Osteoblast (primary cell): ENCODE measurements around the gene CEP131. TPM values are rescaled to one million over a fixed set of nuclear protein-coding genes. Genes with fewer than 3 reads are reported as not detected.

Experiments used
- DNase-seq: peaks from one replicate; pipeline ENCODE4 v3.0.0; 2011; ENCODE audit warnings: low spot score, mixed read lengths; ENCODE audit not compliant: insufficient read length; ENCODE audit errors: missing footprints
- H2AFZ ChIP-seq: 2 replicates; pipeline ENCODE4 v1.6.0; 2011; ENCODE audit warnings: mild to moderate bottlenecking, low read length
- H3K27ac ChIP-seq: 2 replicates; pipeline ENCODE4 v1.5.1; 2011; ENCODE audit warnings: mild to moderate bottlenecking, low read depth, low read length, moderate library complexity
- H3K27me3 ChIP-seq: 2 replicates; pipeline ENCODE4 v1.6.0; 2012; ENCODE audit warnings: mild to moderate bottlenecking, control low read depth, inconsistent platforms, low read length, moderate library complexity; ENCODE audit not compliant: insufficient read depth
- H3K36me3 ChIP-seq: 2 replicates; pipeline ENCODE4 v1.5.1; 2011; ENCODE audit warnings: mild to moderate bottlenecking, low read length, control low read depth, moderate library complexity; ENCODE audit not compliant: insufficient read depth
- H3K4me1 ChIP-seq: 2 replicates; pipeline ENCODE4 v1.5.1; 2011; ENCODE audit warnings: mild to moderate bottlenecking, low read length, control low read depth, moderate library complexity; ENCODE audit not compliant: insufficient read depth
- H3K4me2 ChIP-seq: 2 replicates; pipeline ENCODE4 v1.6.0; 2011; ENCODE audit warnings: mild to moderate bottlenecking, low read length; ENCODE audit not compliant: insufficient read depth
- H3K4me3 ChIP-seq: fragments of 200-600 bp; sonication (generic); 3 replicates; pipeline ENCODE4 v1.5.1; 2012; ENCODE audit warnings: mild to moderate bottlenecking, low read length, inconsistent platforms; ENCODE audit not compliant: insufficient read depth
- H3K79me2 ChIP-seq: 2 replicates; pipeline ENCODE4 v1.6.0; 2012; ENCODE audit warnings: mild to moderate bottlenecking, low read length, control low read depth, inconsistent platforms; ENCODE audit not compliant: insufficient read depth
- H3K9me3 ChIP-seq: 2 replicates; pipeline ENCODE4 v1.5.1; 2011; ENCODE audit warnings: low read depth, low read length, control low read depth
- H4K20me1 ChIP-seq: 2 replicates; pipeline ENCODE4 v1.6.0; 2012; ENCODE audit warnings: mild to moderate bottlenecking, low read length, control low read depth; ENCODE audit not compliant: insufficient read depth
- CTCF ChIP-seq: IDR thresholded peaks from 2 replicates; pipeline ENCODE4 v1.5.1; 2011; ENCODE audit warnings: mild to moderate bottlenecking, low read depth, low read length, moderate library complexity; ENCODE audit errors: extremely low read depth
- total RNA-seq: library from RNA; depleted of rRNA; stranded (reverse); fragments of >200 nt; gene quantifications from 2 replicates; pipeline ENCODE4 v1.2.3, GENCODE V29; 2012

Gene CEP131
- 7.7 and 8.7 TPM in 2 replicates for total RNA-seq

- H3K27ac ChIP-seq: peak within 1 kb of the TSS; percentile 23
- TF ChIP-seq CTCF: no peak
- peak within 1 kb of the TSS; percentile 94 for H2AFZ ChIP-seq
- peaks cover 11% of the 10 kb centered on the region for H3K79me2 ChIP-seq
- no peaks in the 10 kb centered on the region for H3K9me3 ChIP-seq
- peak within 1 kb of the TSS; percentile 87 for H3K4me3 ChIP-seq
- H4K20me1 ChIP-seq: peaks cover 3% of the 10 kb centered on the region
- peaks cover 9% of the 10 kb centered on the region for H3K4me1 ChIP-seq
- no peaks in the 10 kb centered on the region for H3K36me3 ChIP-seq
- H3K4me2 ChIP-seq: peak within 1 kb of the TSS; percentile 90
- no peaks in the 10 kb centered on the region for H3K27me3 ChIP-seq
- DNase-seq: peak; percentile 100
Measured at GRCh38 chr17:81222906-81223761, at the start of gene CEP131. Gene CEP131 (minus strand): TSS chr17:81222965. CDS start chr17:81220056, 2,909 bp downstream.

DNA sequence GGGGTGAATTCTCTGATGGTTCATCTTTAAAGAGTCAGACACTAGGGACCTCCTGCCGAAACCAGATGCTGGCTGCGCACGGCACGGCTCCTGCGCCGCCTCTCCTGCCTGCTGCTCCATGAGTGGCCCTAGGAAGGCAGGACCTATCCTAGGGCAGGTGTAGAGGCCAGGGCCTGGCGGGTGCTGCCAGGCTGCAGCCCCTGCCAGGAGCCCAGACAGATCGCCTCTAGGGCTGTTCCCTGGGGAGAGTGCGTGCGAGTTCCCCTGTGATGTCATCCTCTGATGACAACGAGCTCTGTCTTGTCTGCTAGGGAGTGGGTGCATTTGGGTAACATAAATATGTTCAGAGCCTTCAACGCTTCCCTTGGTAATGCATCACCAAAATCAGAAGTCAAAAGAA is 48.5 kb upstream of the CEP131 start:
- H4K20me1 ChIP-seq: peaks cover 6% of the 10 kb centered on the region
- DNase-seq: no peak
- H2AFZ ChIP-seq: no peak overlapping the region
- no peak overlapping the region for H3K4me3 ChIP-seq
- no peak for TF ChIP-seq CTCF
- H3K36me3 ChIP-seq: peaks cover 57% of the 10 kb centered on the region
- no peaks in the 10 kb centered on the region for H3K9me3 ChIP-seq
- no peak overlapping the region for H3K4me2 ChIP-seq
- no peaks in the 10 kb centered on the region for H3K4me1 ChIP-seq
- no peaks in the 10 kb centered on the region for H3K79me2 ChIP-seq
- H3K27me3 ChIP-seq: no peaks in the 10 kb centered on the region
- no peak overlapping the region for H3K27ac ChIP-seq

DNA sequence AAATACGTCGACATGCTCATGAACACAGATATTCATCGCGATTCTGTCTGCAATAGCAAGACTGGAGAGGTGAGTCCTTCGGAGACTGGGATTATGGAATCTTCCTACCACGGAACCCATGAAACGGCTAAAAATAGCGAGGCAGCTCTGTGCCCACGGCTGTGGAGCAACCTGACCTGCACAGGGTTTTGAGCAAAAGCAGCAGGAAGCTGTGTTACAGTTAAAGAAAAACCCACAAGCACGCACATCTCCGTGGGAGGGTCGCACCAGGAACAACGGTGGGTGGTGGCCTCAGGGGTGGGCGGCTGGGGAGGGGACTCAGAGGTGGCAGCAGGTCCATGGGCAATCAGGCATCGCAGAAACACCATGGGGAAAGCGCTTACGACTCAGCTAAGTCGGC is 47.5 kb upstream of the CEP131 start:
- Histone ChIP-seq H3K27me3 (no peaks in the 10 kb centered on the region), H3K27ac (no peak overlapping the region), H3K4me1 (no peaks in the 10 kb centered on the region), H3K4me3 (no peak overlapping the region), H3K36me3 (peaks cover 59% of the 10 kb centered on the region), H4K20me1 (peaks cover 14% of the 10 kb centered on the region), H2AFZ (no peak overlapping the region), H3K79me2 (peaks cover 4% of the 10 kb centered on the region), H3K9me3 (no peaks in the 10 kb centered on the region), H3K4me2 (no peak overlapping the region)
- TF ChIP-seq CTCF: no peak
- no peak for DNase-seq

- H3K27me3 ChIP-seq: no peaks in the 10 kb centered on the region
- H3K79me2 ChIP-seq: peaks cover 4% of the 10 kb centered on the region
- no peak overlapping the region for H2AFZ ChIP-seq
- H4K20me1 ChIP-seq: peaks cover 11% of the 10 kb centered on the region
- H3K27ac ChIP-seq: no peak overlapping the region
- peaks cover 44% of the 10 kb centered on the region for H3K36me3 ChIP-seq
- no peaks in the 10 kb centered on the region for H3K9me3 ChIP-seq
- no peaks in the 10 kb centered on the region for H3K4me1 ChIP-seq
- no peak overlapping the region for H3K4me3 ChIP-seq
- no peak for TF ChIP-seq CTCF
- no peak overlapping the region for H3K4me2 ChIP-seq
- peak; percentile 71 for DNase-seq
Measured at GRCh38 chr17:81267390-81268067, 44.8 kb upstream of the CEP131 start.
